T-helper 2 cell treated with Interferon-gamma antibody and Interleukin-4, amounts not matched to agents 100 ng/mL and 5 ng/mL, for 36 hours (primary cell): ENCODE measurements around the gene CLMP. TPM values are rescaled to one million over a fixed set of nuclear protein-coding genes. Genes with fewer than 3 reads are reported as not detected.

Source experiments
- intact Hi-C: fragments of 100-400 bp; cut with micrococcal nuclease; formaldehyde crosslinking; loops from one replicate; pipeline ENCODE4 v1.15.1; 2023
- total RNA-seq: library from RNA; stranded (reverse); gene quantifications from 2 replicates; pipeline ENCODE4 v1.2.3, GENCODE V29; 2022

The CLMP gene
- 0.09 TPM in 1 of 2 replicates, not detected in the other for total RNA-seq

- intact Hi-C loops, result no loop called here
Measured at GRCh38 chr11:123195188-123196059, at the start of gene CLMP. Gene CLMP, minus strand, starts transcription at chr11:123195248. Its CDS starts 308 bp downstream, at chr11:123194940.

GRCh38 chr11:123241874-123242543 is 47.0 kb upstream of the CLMP start:
- intact Hi-C loops, result no loop called here

GRCh38 chr11:123241294-123241693 is 46.2 kb upstream of the CLMP start:
- intact Hi-C loops, result no loop called here

- intact Hi-C loops, result no loop called here
Measured at GRCh38 chr11:123239191-123240150, 44.4 kb upstream of the CLMP start.

- intact Hi-C loops, result no loop called here
Measured at GRCh38 chr11:123238297-123238696, 43.2 kb upstream of the CLMP start.

GRCh38 chr11:123236879-123237278 is 41.8 kb upstream of the CLMP start:
- intact Hi-C loops, result no loop called here

- intact Hi-C loops, result no loop called here
Measured at GRCh38 chr11:123235656-123236261, 40.7 kb upstream of the CLMP start.

- intact Hi-C loops, result no loop called here
Measured at GRCh38 chr11:123235117-123235655, 40.1 kb upstream of the CLMP start.

- intact Hi-C loops, result no loop called here
Measured at GRCh38 chr11:123233975-123234334, 38.9 kb upstream of the CLMP start.

GRCh38 chr11:123233280-123233974 is 38.4 kb upstream of the CLMP start:
- intact Hi-C loops, result no loop called here

GRCh38 chr11:123231777-123232176 is 36.7 kb upstream of the CLMP start:
- intact Hi-C loops, result no loop called here

GRCh38 chr11:123231256-123231655 is 36.2 kb upstream of the CLMP start:
- intact Hi-C loops, result no loop called here

- intact Hi-C loops, result no loop called here
Measured at GRCh38 chr11:123230346-123230745, 35.3 kb upstream of the CLMP start.

- intact Hi-C loops, result no loop called here
Measured at GRCh38 chr11:123228496-123229163, 33.6 kb upstream of the CLMP start.

GRCh38 chr11:123227763-123228495 is 32.9 kb upstream of the CLMP start:
- intact Hi-C loops, result no loop called here

GRCh38 chr11:123221584-123221983 is 26.5 kb upstream of the CLMP start:
- intact Hi-C loops, result no loop called here

GRCh38 chr11:123221096-123221561 is 26.1 kb upstream of the CLMP start:
- intact Hi-C loops, result no loop called here

GRCh38 chr11:123219066-123219690 is 24.1 kb upstream of the CLMP start:
- intact Hi-C loops, result no loop called here
